A673 (cell line): Measurements from ENCODE around the gene HNRNPA3.

Source experiments
- EZH2 ChIP-seq: fragments of 200-600 bp; sonication (generic); IDR thresholded peaks from 2 replicates; pipeline ENCODE4 v1.6.1; 2017; ENCODE audit warnings: borderline replicate concordance, low read depth, mild to moderate bottlenecking, mixed read lengths, antibody characterized with exemption, low read length; ENCODE audit not compliant: poor library complexity, severe bottlenecking
- TF ChIP-seq, protein P1 (sequence below): fragments of 300-800, 200-600 bp; sonication (generic); conservative IDR thresholded peaks from 2 replicates; pipeline ENCODE4 v1.5.1; 2017; ENCODE audit warnings: low read depth, mild to moderate bottlenecking, antibody characterized with exemption, low read length, moderate library complexity, mixed read lengths

DNA sequence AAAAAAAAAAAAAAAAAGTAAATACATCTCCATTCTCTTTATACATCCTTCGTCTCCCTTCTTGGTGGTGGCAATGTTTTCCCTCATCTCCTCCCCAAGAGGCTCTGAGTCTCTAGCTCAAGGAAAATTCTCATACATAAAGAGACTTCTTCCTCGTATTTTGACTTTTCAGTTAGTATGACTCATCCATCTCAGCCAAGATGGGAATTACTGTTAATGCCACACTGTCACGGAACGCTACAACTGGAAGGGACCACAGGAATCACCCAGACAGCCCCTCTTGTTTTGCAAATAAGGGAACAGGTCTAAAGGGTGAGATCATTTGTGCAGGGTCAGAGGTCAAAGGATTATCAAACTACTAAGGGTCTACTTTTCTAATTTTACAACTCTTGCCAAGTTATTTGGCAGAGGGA lies 32.4 kb downstream of the HNRNPA3 start:
- TF ChIP-seq, protein P1, sequence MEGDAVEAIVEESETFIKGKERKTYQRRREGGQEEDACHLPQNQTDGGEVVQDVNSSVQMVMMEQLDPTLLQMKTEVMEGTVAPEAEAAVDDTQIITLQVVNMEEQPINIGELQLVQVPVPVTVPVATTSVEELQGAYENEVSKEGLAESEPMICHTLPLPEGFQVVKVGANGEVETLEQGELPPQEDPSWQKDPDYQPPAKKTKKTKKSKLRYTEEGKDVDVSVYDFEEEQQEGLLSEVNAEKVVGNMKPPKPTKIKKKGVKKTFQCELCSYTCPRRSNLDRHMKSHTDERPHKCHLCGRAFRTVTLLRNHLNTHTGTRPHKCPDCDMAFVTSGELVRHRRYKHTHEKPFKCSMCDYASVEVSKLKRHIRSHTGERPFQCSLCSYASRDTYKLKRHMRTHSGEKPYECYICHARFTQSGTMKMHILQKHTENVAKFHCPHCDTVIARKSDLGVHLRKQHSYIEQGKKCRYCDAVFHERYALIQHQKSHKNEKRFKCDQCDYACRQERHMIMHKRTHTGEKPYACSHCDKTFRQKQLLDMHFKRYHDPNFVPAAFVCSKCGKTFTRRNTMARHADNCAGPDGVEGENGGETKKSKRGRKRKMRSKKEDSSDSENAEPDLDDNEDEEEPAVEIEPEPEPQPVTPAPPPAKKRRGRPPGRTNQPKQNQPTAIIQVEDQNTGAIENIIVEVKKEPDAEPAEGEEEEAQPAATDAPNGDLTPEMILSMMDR, result no peak
- TF ChIP-seq EZH2, result no peak
